Fibroblast of pulmonary artery (primary cell): Measurements from ENCODE around the gene MMP24OS.

Source experiments
- DNase-seq: peaks from one replicate; pipeline ENCODE4 v3.0.0-alpha.2; 2010; ENCODE audit warnings: low read depth
- H3K4me3 ChIP-seq: replicated peaks from 2 replicates; pipeline ENCODE4 v1.5.1; 2011; ENCODE audit warnings: low read depth, mild to moderate bottlenecking, control low read depth, low read length, moderate library complexity
- TF ChIP-seq, protein P1 (sequence below): IDR thresholded peaks from 2 replicates; pipeline ENCODE4 v1.5.1; 2011; ENCODE audit warnings: mild to moderate bottlenecking, control low read depth, low read length, inconsistent platforms; ENCODE audit errors: missing control alignments

Gene MMP24OS

DNA sequence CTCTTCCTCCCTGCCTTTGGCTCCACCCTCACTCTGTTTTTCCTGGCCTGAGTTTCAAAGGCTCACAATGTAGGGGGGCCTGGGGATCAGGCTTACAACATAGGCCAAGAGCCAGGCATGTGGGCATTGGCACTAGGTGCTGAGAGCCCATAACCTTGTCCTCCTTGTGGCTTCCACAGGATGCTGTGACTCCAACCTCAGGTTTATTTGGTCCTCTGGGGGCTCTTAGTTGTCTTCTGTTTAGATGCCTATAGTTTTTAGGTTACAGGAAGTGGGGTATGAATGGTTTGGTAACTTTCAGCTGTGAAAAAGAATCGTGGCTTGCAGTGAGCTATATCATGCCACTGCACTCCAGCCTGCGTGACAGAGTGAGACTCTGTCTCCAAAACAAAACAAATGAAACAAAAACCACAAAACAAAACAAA, 25.9 kb downstream of the MMP24OS start:
- TF ChIP-seq, protein P1, sequence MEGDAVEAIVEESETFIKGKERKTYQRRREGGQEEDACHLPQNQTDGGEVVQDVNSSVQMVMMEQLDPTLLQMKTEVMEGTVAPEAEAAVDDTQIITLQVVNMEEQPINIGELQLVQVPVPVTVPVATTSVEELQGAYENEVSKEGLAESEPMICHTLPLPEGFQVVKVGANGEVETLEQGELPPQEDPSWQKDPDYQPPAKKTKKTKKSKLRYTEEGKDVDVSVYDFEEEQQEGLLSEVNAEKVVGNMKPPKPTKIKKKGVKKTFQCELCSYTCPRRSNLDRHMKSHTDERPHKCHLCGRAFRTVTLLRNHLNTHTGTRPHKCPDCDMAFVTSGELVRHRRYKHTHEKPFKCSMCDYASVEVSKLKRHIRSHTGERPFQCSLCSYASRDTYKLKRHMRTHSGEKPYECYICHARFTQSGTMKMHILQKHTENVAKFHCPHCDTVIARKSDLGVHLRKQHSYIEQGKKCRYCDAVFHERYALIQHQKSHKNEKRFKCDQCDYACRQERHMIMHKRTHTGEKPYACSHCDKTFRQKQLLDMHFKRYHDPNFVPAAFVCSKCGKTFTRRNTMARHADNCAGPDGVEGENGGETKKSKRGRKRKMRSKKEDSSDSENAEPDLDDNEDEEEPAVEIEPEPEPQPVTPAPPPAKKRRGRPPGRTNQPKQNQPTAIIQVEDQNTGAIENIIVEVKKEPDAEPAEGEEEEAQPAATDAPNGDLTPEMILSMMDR = no peak
- no peak for DNase-seq
- H3K4me3 ChIP-seq = no peak overlapping the region

DNA sequence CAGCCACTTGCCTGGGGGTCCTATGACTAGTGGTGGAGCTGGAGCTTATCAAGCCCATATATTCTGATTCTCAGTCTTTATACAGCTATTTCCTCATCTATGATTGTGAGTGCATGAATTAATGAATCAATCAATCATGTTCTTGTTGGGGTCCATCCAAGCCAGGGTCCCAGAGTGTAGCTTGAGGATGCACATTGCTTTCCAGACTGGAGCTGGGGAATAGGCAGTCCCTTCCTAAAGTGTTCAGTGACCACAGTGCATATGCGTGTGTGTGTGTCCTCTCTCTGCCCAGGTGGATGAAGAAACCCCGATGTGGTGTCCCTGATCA, 26.3 kb downstream of the MMP24OS start:
- no peak overlapping the region for H3K4me3 ChIP-seq
- TF ChIP-seq, protein P1 = no peak
- no peak for DNase-seq

DNA sequence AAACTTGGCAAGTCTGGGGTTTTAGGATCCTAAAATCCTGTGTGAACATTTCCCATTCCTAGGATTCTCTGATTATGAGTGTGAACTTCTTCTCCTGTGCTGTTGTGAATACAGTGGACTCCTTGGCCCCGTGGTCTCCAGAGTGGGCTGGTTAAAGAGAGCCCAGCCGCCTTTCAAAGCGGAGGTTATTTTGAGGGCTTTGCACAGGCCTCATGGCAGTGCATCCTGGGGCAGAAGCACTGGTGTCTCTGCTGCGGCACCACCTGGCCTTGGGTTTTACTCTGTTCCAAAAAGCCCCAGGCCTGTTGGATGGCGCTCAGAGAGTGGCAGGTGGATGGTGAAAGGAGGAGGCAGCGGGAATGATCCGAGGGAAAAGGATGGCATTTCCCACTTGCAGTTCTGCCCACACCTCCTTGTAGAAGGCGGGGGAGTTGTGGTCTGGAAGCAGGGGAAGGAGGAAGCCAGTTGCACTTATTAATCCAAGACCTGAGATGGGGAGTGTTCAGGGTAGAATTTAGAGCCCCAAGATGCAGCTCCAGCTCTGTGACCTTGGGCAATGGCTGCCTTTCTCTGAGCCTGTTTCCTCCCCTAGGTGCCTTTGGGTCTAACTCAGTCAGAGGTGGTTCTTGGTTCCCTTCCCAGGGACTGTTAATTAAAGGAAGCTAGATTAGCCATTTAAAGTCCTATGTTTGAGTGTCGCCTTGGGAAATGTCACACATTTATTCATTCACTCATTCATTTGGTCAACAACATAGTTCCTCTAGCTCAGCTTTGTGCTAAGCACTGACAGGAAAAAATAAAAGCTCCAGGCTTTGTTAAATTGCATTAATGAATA, 29.1 kb downstream of the MMP24OS start:
- no peak for DNase-seq
- TF ChIP-seq, protein P1 = no peak
- no peak overlapping the region for H3K4me3 ChIP-seq

- no peak overlapping the region for H3K4me3 ChIP-seq
Measured at GRCh38 chr20:35246723-35247122, 31.2 kb downstream of the MMP24OS start.

GRCh38 chr20:35243986-35244385, 33.9 kb downstream of the MMP24OS start:
- TF ChIP-seq, protein P1 = no peak
- no peak for DNase-seq
- H3K4me3 ChIP-seq = no peak overlapping the region

More at GRCh38 chr20:35246723-35247122, 31.2 kb downstream of the MMP24OS start:
- DNase-seq = no peak
- TF ChIP-seq, protein P1 = no peak

GRCh38 chr20:35243317-35243716, 34.6 kb downstream of the MMP24OS start:
- TF ChIP-seq, protein P1 = no peak
- H3K4me3 ChIP-seq = no peak overlapping the region
- DNase-seq = no peak

- TF ChIP-seq, protein P1 = no peak
- DNase-seq = no peak
- H3K4me3 ChIP-seq = no peak overlapping the region
Measured at GRCh38 chr20:35240811-35241293, 37.1 kb downstream of the MMP24OS start.
